ENCODE results near the gene UTS2R. TPM values are rescaled to one million over a fixed set of nuclear protein-coding genes. Genes with fewer than 3 reads are reported as not detected.

Gene UTS2R
- polyA plus RNA-seq, 1 donor from 2014 or later, result not detected

DNA sequence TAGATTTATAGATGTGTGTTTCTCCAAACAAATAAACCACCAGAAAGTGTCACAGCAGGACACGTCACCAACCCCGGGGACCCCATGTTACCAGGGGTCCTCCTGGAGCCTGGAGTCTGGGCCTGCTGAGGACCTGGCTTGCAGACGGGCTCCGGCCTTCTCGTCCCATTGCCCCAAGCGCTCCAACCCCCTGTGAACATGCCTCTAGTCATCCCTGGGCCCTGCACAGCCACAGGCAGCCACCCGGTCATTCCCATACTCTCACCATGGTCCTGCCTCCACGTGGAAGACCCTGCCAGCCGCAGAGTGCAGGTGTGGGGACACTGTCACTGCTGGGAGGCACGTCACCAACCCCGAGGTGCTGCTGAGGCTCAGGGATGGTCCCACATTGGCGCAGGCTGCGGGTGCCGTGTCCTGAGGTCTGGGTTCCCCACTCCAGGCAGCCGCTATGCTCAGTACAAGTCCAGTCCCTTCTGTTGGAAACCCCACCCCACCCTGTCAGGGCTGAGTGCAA is 42.5 kb upstream of the UTS2R start:
- no peak overlapping the region for H3K4me3 ChIP-seq (ENCODE audit: low read length)

DNA sequence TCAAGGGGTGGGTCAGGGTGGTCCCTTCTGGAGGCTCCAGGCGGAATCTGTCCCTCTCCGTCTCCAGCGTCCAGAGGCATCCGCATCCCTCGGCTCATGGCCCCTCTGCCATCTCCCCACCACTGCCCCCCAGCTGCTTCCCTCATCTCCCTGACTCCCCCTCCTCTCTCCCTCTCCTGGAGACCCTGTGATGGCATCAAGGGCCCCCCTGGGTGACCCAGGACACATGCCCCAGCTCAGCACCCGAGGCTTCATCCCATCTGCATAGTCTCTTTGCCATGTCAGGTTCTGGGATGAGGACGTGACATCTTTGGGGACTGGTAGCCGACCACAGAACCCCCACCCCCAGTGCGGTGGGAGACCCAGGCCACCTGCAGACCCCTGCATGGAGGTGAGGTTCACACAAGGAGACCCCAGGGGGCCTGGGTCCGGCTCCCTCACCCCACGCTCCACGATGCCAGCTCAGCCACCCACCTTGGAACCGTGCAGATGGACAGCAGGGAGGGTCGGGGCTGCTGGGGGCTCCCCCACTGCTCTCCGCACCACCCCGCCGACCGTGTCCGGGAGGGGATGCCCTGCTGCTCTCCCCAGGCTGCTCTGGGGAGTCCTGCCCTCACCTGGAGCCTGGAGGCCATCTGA is 41.8 kb upstream of the UTS2R start:
- no peak overlapping the region for H2AFZ ChIP-seq (ENCODE audit: low read depth, low read length)
- no peak overlapping the region for H3K4me3 ChIP-seq (ENCODE audit: low read length)
- H3K27ac ChIP-seq (ENCODE audit: low read length), result no peak overlapping the region
- H4K20me1 ChIP-seq (ENCODE audit: insufficient read depth), result no peaks in the 10 kb centered on the region
- no peak overlapping the region for H3K9ac ChIP-seq (ENCODE audit: low read length)
- H3F3A ChIP-seq (ENCODE audit: insufficient read depth, low read length, poor library complexity, severe bottlenecking), result no peaks in the 10 kb centered on the region
- H3K36me3 ChIP-seq (ENCODE audit: insufficient read depth, low read length), result no peaks in the 10 kb centered on the region
- no peak overlapping the region for H3K4me2 ChIP-seq (ENCODE audit: low read length)
- no peak for TF ChIP-seq POLR2AphosphoS5 (IDR thresholded peaks at IDR 0.05)
- TF ChIP-seq, protein P1, sequence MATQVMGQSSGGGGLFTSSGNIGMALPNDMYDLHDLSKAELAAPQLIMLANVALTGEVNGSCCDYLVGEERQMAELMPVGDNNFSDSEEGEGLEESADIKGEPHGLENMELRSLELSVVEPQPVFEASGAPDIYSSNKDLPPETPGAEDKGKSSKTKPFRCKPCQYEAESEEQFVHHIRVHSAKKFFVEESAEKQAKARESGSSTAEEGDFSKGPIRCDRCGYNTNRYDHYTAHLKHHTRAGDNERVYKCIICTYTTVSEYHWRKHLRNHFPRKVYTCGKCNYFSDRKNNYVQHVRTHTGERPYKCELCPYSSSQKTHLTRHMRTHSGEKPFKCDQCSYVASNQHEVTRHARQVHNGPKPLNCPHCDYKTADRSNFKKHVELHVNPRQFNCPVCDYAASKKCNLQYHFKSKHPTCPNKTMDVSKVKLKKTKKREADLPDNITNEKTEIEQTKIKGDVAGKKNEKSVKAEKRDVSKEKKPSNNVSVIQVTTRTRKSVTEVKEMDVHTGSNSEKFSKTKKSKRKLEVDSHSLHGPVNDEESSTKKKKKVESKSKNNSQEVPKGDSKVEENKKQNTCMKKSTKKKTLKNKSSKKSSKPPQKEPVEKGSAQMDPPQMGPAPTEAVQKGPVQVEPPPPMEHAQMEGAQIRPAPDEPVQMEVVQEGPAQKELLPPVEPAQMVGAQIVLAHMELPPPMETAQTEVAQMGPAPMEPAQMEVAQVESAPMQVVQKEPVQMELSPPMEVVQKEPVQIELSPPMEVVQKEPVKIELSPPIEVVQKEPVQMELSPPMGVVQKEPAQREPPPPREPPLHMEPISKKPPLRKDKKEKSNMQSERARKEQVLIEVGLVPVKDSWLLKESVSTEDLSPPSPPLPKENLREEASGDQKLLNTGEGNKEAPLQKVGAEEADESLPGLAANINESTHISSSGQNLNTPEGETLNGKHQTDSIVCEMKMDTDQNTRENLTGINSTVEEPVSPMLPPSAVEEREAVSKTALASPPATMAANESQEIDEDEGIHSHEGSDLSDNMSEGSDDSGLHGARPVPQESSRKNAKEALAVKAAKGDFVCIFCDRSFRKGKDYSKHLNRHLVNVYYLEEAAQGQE (IDR thresholded peaks at IDR 0.05; ENCODE audit: borderline replicate concordance), result no peak
- TF ChIP-seq SMC3 (conservative IDR thresholded peaks at IDR 0.05; ENCODE audit: poor library complexity), result no peak
- no peaks in the 10 kb centered on the region for H3K79me2 ChIP-seq (replicated peaks; ENCODE audit: insufficient read depth, low read length)
- H3K27me3 ChIP-seq (ENCODE audit: insufficient read depth, low read depth, low read length), result peaks cover 34% of the 10 kb centered on the region
- no peaks in the 10 kb centered on the region for H3K9me3 ChIP-seq (ENCODE audit: low read length)
- H3K9me2 ChIP-seq (ENCODE audit: insufficient read depth, low read length), result no peaks in the 10 kb centered on the region

More for the DNA sequence above, 42.5 kb upstream of the UTS2R start:
- Histone ChIP-seq H3K4me2 (ENCODE audit: low read length) (no peak overlapping the region), H3K79me2 (replicated peaks; ENCODE audit: insufficient read depth, low read length) (no peaks in the 10 kb centered on the region), H3K27me3 (ENCODE audit: insufficient read depth, low read depth, low read length) (peaks cover 26% of the 10 kb centered on the region), H4K20me1 (ENCODE audit: insufficient read depth) (no peaks in the 10 kb centered on the region), H2AFZ (ENCODE audit: low read depth, low read length) (no peak overlapping the region), H3K9me3 (ENCODE audit: low read length) (no peaks in the 10 kb centered on the region), H3K9ac (ENCODE audit: low read length) (no peak overlapping the region), H3K27ac (ENCODE audit: low read length) (no peak overlapping the region), H3K36me3 (ENCODE audit: insufficient read depth, low read length) (no peaks in the 10 kb centered on the region), H3F3A (ENCODE audit: insufficient read depth, low read length, poor library complexity, severe bottlenecking) (no peaks in the 10 kb centered on the region), H3K9me2 (ENCODE audit: insufficient read depth, low read length) (no peaks in the 10 kb centered on the region)
- TF ChIP-seq EP300 (conservative IDR thresholded peaks at IDR 0.05; ENCODE audit: poor library complexity, severe bottlenecking) (no peak), POLR2AphosphoS5 (IDR thresholded peaks at IDR 0.05) (no peak), TAF1 (IDR thresholded peaks at IDR 0.05; ENCODE audit: low read depth) (no peak), EZH2 (IDR thresholded peaks at IDR 0.05; ENCODE audit: borderline replicate concordance, insufficient read depth, low read length, poor library complexity, severe bottlenecking) (no peak), MXI1 (conservative IDR thresholded peaks at IDR 0.05; ENCODE audit: poor library complexity, severe bottlenecking) (no peak), RAD21 (conservative IDR thresholded peaks at IDR 0.05) (no peak), SMC3 (conservative IDR thresholded peaks at IDR 0.05; ENCODE audit: poor library complexity) (no peak)
- TF ChIP-seq, protein P2, sequence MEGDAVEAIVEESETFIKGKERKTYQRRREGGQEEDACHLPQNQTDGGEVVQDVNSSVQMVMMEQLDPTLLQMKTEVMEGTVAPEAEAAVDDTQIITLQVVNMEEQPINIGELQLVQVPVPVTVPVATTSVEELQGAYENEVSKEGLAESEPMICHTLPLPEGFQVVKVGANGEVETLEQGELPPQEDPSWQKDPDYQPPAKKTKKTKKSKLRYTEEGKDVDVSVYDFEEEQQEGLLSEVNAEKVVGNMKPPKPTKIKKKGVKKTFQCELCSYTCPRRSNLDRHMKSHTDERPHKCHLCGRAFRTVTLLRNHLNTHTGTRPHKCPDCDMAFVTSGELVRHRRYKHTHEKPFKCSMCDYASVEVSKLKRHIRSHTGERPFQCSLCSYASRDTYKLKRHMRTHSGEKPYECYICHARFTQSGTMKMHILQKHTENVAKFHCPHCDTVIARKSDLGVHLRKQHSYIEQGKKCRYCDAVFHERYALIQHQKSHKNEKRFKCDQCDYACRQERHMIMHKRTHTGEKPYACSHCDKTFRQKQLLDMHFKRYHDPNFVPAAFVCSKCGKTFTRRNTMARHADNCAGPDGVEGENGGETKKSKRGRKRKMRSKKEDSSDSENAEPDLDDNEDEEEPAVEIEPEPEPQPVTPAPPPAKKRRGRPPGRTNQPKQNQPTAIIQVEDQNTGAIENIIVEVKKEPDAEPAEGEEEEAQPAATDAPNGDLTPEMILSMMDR (IDR thresholded peaks at IDR 0.05; ENCODE audit: poor library complexity, severe bottlenecking), result no peak
- TF ChIP-seq, protein P1 (IDR thresholded peaks at IDR 0.05; ENCODE audit: borderline replicate concordance), result no peak
